Measurements from ENCODE around the gene USP7. TPM values are rescaled to one million over a fixed set of nuclear protein-coding genes. Genes with fewer than 3 reads are reported as not detected.

Gene USP7
- polyA plus RNA-seq, 2 of the 4 experiments (the other 2 are of a cell fraction): 39.6 to 65.9 TPM

DNA sequence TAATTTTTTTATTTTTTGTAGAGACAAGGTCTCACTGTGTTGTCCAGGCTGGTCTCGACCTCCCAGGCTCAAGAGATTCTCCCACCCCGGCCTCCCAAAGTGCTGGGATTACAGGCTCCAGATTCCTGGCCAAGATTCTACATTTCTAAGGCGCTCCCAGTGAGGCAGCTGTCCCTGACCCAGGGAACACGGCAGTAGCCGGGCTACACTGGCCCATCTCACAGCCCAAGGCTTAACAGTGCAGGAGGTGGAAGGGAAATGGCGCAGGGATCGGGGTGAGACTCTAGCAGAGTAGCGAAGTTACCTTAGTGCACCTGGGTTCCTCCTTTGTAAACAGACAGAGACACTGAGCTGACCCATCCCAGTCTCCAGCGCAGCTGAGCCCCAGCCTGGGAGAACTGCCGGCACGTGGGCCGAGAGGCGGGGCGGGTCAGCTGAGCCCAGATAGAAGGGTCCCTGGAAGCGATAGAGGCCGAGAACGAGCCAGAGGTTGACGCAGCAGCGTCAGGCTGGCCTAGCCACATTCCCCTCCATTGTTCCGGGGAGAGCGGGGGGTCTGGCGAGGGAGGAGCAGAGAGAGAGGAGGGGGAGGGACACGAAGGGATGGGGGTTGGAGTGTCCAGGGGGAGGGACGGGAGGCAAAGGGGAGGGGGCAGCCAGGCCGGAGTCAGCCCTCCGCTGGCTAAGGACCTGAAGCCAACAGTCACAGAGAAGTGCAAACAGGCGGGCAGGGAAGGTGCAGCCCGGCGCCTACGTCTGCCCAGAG lies 97.4 kb downstream of the USP7 start:
- POLR2A ChIA-PET: interaction anchor here (0.7 kb wide), 1 partner anchor 29 kb away, joined by 5 read pairs; no protein-coding TSS in a partner anchor
- Histone ChIP-seq H3K4me3 (no peak overlapping the region), H3K4me2 (peak overlapping the region; percentile 98), H3K4me1 (peaks cover 83% of the 10 kb centered on the region), H3K9me3 (no peaks in the 10 kb centered on the region), H3K27ac (peak overlapping the region in 1 of 2 experiments; percentile 94; a peak in 3 of 6 replicates)
- no peak for ATAC-seq
- TF ChIP-seq CBX8 (IDR thresholded peaks at IDR 0.05) (no peak), FOSL2 (IDR thresholded peaks at IDR 0.05) (no peak), FOSL2 (CRISPR knock-in tag; IDR thresholded peaks at IDR 0.05) (no peak), RFX5 (IDR thresholded peaks at IDR 0.05) (no peak), HOXB13 (CRISPR knock-in tag; IDR thresholded peaks at IDR 0.05; ENCODE audit: low read depth) (no peak), MAFK (IDR thresholded peaks at IDR 0.05; ENCODE audit: partially characterized antibody) (no peak), HOXB5 (CRISPR knock-in tag; IDR thresholded peaks at IDR 0.05) (no peak), EHF (CRISPR knock-in tag; IDR thresholded peaks at IDR 0.05) (no peak), BHLHE40 (IDR thresholded peaks at IDR 0.05; ENCODE audit: low read depth, low read length) (no peak), RNF2 (IDR thresholded peaks at IDR 0.05; ENCODE audit: borderline replicate concordance, low read depth) (no peak), FOXS1 (CRISPR knock-in tag; IDR thresholded peaks at IDR 0.05) (no peak), JUN (IDR thresholded peaks at IDR 0.05) (no peak), FOSB (CRISPR knock-in tag; IDR thresholded peaks at IDR 0.05) (no peak), SMC3 (IDR thresholded peaks at IDR 0.05) (no peak), HEYL (CRISPR knock-in tag; IDR thresholded peaks at IDR 0.05) (no peak)
- TF ChIP-seq, protein P1, sequence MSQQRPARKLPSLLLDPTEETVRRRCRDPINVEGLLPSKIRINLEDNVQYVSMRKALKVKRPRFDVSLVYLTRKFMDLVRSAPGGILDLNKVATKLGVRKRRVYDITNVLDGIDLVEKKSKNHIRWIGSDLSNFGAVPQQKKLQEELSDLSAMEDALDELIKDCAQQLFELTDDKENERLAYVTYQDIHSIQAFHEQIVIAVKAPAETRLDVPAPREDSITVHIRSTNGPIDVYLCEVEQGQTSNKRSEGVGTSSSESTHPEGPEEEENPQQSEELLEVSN (IDR thresholded peaks at IDR 0.05; ENCODE audit: borderline replicate concordance, low read depth): no peak
- TF ChIP-seq, protein P2, sequence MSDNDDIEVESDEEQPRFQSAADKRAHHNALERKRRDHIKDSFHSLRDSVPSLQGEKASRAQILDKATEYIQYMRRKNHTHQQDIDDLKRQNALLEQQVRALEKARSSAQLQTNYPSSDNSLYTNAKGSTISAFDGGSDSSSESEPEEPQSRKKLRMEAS (IDR thresholded peaks at IDR 0.05): no peak
- TF ChIP-seq, protein P3, sequence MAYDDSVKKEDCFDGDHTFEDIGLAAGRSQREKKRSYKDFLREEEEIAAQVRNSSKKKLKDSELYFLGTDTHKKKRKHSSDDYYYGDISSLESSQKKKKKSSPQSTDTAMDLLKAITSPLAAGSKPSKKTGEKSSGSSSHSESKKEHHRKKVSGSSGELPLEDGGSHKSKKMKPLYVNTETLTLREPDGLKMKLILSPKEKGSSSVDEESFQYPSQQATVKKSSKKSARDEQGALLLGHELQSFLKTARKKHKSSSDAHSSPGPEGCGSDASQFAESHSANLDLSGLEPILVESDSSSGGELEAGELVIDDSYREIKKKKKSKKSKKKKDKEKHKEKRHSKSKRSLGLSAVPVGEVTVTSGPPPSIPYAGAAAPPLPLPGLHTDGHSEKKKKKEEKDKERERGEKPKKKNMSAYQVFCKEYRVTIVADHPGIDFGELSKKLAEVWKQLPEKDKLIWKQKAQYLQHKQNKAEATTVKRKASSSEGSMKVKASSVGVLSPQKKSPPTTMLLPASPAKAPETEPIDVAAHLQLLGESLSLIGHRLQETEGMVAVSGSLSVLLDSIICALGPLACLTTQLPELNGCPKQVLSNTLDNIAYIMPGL (CRISPR knock-in tag; IDR thresholded peaks at IDR 0.05; ENCODE audit: borderline replicate concordance): no peak
- TF ChIP-seq, protein P4, sequence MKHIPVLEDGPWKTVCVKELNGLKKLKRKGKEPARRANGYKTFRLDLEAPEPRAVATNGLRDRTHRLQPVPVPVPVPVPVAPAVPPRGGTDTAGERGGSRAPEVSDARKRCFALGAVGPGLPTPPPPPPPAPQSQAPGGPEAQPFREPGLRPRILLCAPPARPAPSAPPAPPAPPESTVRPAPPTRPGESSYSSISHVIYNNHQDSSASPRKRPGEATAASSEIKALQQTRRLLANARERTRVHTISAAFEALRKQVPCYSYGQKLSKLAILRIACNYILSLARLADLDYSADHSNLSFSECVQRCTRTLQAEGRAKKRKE (CRISPR knock-in tag; IDR thresholded peaks at IDR 0.05; ENCODE audit: low read depth): no peak
- CTCF ChIA-PET: interaction anchor here (1.0 to 7.9 kb wide), 4 partner anchors 14 to 205 kb away, joined by 3 to 84 read pairs (median 26); partner anchors contain the start of gene LITAFD
- WGBS (ENCODE audit: missing lambda C conversion rate): 91% methylated on average over 28 of the region's 30 CpGs
- no peak for DNase-seq (ENCODE audit: low read depth in 1 of 2, low spot score in 1 of 2)
- no peak for FAIRE-seq

DNA sequence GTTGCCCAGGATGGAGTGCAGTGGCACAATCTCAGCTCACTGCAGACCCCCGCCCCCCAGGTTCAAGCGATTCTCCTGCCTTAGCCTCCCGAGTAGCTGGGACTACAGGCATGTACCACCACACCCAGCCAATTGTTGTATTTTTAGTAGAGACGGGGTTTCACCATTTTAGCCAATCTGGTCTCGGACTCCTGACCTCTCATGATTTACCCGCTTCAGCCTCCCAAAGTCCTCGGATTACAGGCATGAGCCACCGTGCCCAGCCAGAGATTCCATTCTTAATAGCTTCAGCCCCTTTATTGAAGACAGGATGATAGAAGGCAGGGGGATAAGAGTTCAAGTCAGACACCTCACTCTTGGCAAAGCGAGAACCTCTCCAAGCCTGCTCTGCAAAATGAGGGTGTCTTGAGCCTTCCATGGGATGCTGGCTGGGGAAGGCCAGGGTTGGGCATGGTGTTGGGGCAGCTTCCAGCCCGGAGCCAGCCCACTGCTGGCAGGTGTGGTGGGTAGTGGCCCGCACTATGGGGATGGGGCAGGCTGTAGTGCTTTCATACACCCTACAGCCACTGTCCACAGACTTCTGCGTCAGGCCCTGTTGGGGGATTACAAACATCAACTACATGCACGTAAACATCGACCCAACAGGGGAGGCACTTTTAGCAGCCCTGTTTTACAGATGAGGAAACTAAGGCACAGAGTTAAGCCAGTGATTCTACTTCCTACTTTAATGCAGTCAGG lies 98.4 kb downstream of the USP7 start:
- peaks cover 83% of the 10 kb centered on the region for H3K4me1 ChIP-seq
- WGBS (ENCODE audit: missing lambda C conversion rate): 91% methylated on average over 14 of the region's 14 CpGs

More for the DNA sequence above, 98.4 kb downstream of the USP7 start:
- DNase-seq (ENCODE audit: low read depth in 1 of 2, low spot score in 1 of 2) (no peak), ATAC-seq (no peak), FAIRE-seq (no peak)
- H3K4me3 ChIP-seq: no peak overlapping the region
- H3K4me2 ChIP-seq: peak overlapping the region; percentile 98
- no peak for TF ChIP-seq TP53 (CRISPR knock-in tag; IDR thresholded peaks at IDR 0.05)
- peak; percentile 38; the same call in 1 of the 2 replicates for TF ChIP-seq POLR2AphosphoS2 (conservative IDR thresholded peaks at IDR 0.05; ENCODE audit: low read length)
- no peak for TF ChIP-seq BHLHE40 (IDR thresholded peaks at IDR 0.05; ENCODE audit: low read depth, low read length)
- no peaks in the 10 kb centered on the region for H3K9me3 ChIP-seq
- H3K27ac ChIP-seq: peak overlapping the region in 1 of 2 experiments; percentile 94; a peak in 4 of 6 replicates
- POLR2A ChIA-PET: interaction anchor here (1.8 kb wide), 1 partner anchor 15 kb away, joined by 5 read pairs; no protein-coding TSS in a partner anchor
- CTCF ChIA-PET: interaction anchor here (0.8 to 5.0 kb wide), 5 partner anchors 9 to 204 kb away, joined by 3 to 49 read pairs (median 4); partner anchors contain the start of gene LITAFD

Measured in A549 (cell line).